Colonic mucosa (tissue), 4 donors: ENCODE results near the gene AFTPH. TPM values are rescaled to one million over a fixed set of nuclear protein-coding genes. Genes with fewer than 3 reads are reported as not detected.

Source experiments
- DNase-seq: peaks from one replicate; pipeline ENCODE4 v3.0.0-alpha.2; 2020
- H3K27ac ChIP-seq: fragments of 200-600 bp; one replicate; pipeline ENCODE4 v1.8.0; 2021
- H3K27me3 ChIP-seq: fragments of 200-600 bp; one replicate; pipeline ENCODE4 v1.8.0; 2021
- H3K36me3 ChIP-seq: fragments of 200-600 bp; one replicate; pipeline ENCODE4 v1.8.0; 2021
- H3K4me1 ChIP-seq: fragments of 200-600 bp; one replicate; pipeline ENCODE4 v1.8.0; 2021; ENCODE audit warnings: mild to moderate bottlenecking
- H3K4me3 ChIP-seq: fragments of 200-600 bp; one replicate; pipeline ENCODE4 v1.8.0; 2021
- H3K9ac ChIP-seq, 2 donors: one replicate each; pipeline ENCODE4 v1.7.0; 2013; ENCODE audit warnings: control low read depth in 2 of 2, low read depth in 2 of 2, low read length in 2 of 2
- H3K9me3 ChIP-seq: fragments of 200-600 bp; one replicate; pipeline ENCODE4 v1.8.0; 2021
- CTCF ChIP-seq: fragments of 200-600 bp; IDR thresholded peaks from one replicate; pipeline ENCODE4 v1.8.0; 2022; ENCODE audit warnings: antibody characterized with exemption, mild to moderate bottlenecking
- intact Hi-C: fragments of 100-400 bp; cut with DNase I; formaldehyde crosslinking; loops from one replicate; pipeline ENCODE4 v1.14.1; 2022
- total RNA-seq, 2 donors: library from RNA; stranded (reverse); fragmentation: NEBNext Ultra II Directional in 1 of 2; extraction: Animal tissue kit (Norgen Biotek cat#: 25700) in 1 of 2; gene quantifications; one replicate each; pipeline ENCODE4 v1.2.1, GENCODE V29; 2021
- donor health status: healthy.
- donor health status: DM: no; HTN: no; CAD: no.
- donor health status: DM: no; HTN: no; CAD: no.

AFTPH gene
- 10 to 100 TPM; 49.4 to 67.3 TPM for total RNA-seq

GRCh38 chr2:64523666-64524603 is at the start of gene AFTPH:
Gene AFTPH (plus strand): TSS chr2:64524328. CDS start chr2:64551475, 27,147 bp downstream.
- Histone ChIP-seq H3K27ac (peak within 1 kb of the TSS; percentile 99), H3K9me3 (no peaks in the 10 kb centered on the region), H3K27me3 (no peaks in the 10 kb centered on the region), H3K4me3 (peak within 1 kb of the TSS; percentile 87), H3K4me1 (peaks cover 5% of the 10 kb centered on the region), H3K36me3 (no peaks in the 10 kb centered on the region), H3K9ac (peak within 1 kb of the TSS; percentile 90 to 100)
- peak; percentile 99 for DNase-seq
- no peak for TF ChIP-seq CTCF
- intact Hi-C loops: loop anchor here (5.0 kb wide), 1 partner anchor 38 kb away; no protein-coding TSS in a partner anchor

- Histone ChIP-seq H3K4me1 (no peaks in the 10 kb centered on the region), H3K4me3 (no peak overlapping the region), H3K27me3 (no peaks in the 10 kb centered on the region), H3K9ac (no peak overlapping the region), H3K27ac (no peak overlapping the region), H3K36me3 (no peaks in the 10 kb centered on the region), H3K9me3 (no peaks in the 10 kb centered on the region)
- no peak for DNase-seq
- intact Hi-C loops: no loop called here
- no peak for TF ChIP-seq CTCF
These were observed 49.5 kb upstream of the AFTPH start for GRCh38 chr2:64474636-64475035.

- no peaks in the 10 kb centered on the region for H3K4me1 ChIP-seq
- no peak for TF ChIP-seq CTCF
- H3K9ac ChIP-seq: no peak overlapping the region
- H3K27ac ChIP-seq: no peak overlapping the region
- no peak for DNase-seq
- no peaks in the 10 kb centered on the region for H3K9me3 ChIP-seq
- no peak overlapping the region for H3K4me3 ChIP-seq
- H3K27me3 ChIP-seq: no peaks in the 10 kb centered on the region
- intact Hi-C loops: no loop called here
- H3K36me3 ChIP-seq: no peaks in the 10 kb centered on the region
These were observed 47.1 kb upstream of the AFTPH start for GRCh38 chr2:64477037-64477436.

- Histone ChIP-seq H3K9ac (no peak overlapping the region), H3K27ac (no peak overlapping the region), H3K36me3 (no peaks in the 10 kb centered on the region), H3K9me3 (no peaks in the 10 kb centered on the region), H3K4me1 (no peaks in the 10 kb centered on the region), H3K4me3 (no peak overlapping the region), H3K27me3 (no peaks in the 10 kb centered on the region)
- DNase-seq: no peak
- intact Hi-C loops: no loop called here
- no peak for TF ChIP-seq CTCF
These were observed 46.1 kb upstream of the AFTPH start for GRCh38 chr2:64477979-64478378.

- no peaks in the 10 kb centered on the region for H3K4me1 ChIP-seq
- DNase-seq: no peak
- no peak for TF ChIP-seq CTCF
- H3K4me3 ChIP-seq: no peak overlapping the region
- H3K9me3 ChIP-seq: no peaks in the 10 kb centered on the region
- no peaks in the 10 kb centered on the region for H3K27me3 ChIP-seq
- no peaks in the 10 kb centered on the region for H3K36me3 ChIP-seq
- H3K9ac ChIP-seq: no peak overlapping the region
- H3K27ac ChIP-seq: no peak overlapping the region
- intact Hi-C loops: no loop called here
These were observed 45.5 kb upstream of the AFTPH start for GRCh38 chr2:64478502-64479230.
